ENCODE data around the gene INPP5D.

The INPP5D gene

DNA sequence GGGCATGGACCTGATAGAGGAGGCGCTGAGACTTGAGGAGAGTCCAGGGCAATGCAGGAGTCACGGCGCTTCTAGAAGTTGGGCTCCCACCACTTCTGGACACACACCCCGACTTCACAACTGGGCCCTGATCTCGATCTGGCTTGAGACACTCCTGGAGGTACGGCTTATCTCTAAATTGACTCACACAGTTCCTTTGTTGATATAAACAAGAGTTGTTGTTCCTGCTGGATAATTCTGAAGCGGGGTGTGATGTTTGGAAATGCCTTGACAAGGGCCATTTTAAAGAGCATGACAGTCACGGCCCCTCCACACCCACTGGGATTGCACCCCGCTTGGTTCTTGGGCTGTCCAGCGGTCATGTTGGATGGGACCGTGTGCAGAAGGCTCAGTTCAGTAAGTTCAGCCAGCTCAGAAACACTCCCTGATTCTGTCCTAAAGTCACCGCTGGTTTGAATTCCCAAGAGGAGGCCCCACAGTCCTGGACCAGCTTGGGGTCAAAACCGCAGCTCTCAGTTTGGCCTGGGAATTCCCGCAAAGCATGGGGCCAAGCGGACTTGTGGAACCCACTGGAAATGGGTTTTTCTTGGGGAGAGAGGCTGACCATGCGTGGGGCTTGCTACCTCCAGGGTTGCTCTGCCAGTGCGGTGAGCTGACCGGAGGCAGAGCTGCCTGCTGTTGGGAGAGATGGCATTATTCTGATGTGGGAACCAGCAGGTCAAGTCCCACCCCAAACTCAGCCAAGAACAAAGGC, 37.0 kb upstream of the INPP5D start:
- H3K4me3 ChIP-seq (ENCODE audit: control insufficient read depth, low read depth, low read length) = no peak overlapping the region
- TF ChIP-seq, protein P1, sequence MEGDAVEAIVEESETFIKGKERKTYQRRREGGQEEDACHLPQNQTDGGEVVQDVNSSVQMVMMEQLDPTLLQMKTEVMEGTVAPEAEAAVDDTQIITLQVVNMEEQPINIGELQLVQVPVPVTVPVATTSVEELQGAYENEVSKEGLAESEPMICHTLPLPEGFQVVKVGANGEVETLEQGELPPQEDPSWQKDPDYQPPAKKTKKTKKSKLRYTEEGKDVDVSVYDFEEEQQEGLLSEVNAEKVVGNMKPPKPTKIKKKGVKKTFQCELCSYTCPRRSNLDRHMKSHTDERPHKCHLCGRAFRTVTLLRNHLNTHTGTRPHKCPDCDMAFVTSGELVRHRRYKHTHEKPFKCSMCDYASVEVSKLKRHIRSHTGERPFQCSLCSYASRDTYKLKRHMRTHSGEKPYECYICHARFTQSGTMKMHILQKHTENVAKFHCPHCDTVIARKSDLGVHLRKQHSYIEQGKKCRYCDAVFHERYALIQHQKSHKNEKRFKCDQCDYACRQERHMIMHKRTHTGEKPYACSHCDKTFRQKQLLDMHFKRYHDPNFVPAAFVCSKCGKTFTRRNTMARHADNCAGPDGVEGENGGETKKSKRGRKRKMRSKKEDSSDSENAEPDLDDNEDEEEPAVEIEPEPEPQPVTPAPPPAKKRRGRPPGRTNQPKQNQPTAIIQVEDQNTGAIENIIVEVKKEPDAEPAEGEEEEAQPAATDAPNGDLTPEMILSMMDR (IDR thresholded peaks at IDR 0.05; ENCODE audit: control insufficient read depth, insufficient read depth, low read depth, low read length, missing control alignments) = no peak
- DNase-seq (ENCODE audit: low read depth) = no peak

DNA sequence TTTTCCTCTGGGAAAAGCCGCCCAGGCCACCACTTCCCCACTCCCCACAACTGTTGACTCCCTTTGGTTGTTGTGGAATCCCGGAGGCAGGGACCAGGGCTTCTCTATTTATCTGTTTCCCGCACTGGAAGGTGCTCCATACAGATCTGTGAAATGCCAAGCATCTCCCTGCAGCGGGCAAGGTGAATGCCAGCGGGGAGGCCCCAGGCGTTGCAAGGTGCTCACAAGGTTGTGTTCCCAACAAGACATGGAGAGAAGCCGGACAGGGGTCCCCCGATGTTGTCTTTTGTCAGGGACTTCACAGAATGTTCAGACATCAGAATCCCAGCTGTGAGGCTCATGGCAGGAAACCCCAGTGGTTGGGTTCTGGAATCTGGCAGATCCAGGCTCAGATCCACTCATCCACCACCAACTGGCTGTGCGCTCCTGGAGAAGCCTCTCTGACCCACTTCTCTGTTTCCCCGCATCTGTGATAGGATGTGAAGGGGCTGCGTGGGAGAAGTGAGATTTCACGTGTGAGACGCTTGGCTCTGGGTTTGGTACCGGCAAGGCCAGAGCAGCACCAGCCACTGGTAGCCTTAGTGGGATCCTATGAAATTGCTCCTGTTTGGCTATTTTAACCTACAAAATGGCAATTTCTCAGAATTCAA, 36.3 kb upstream of the INPP5D start:
- no peak for DNase-seq (ENCODE audit: low read depth)
- no peak overlapping the region for H3K4me3 ChIP-seq (ENCODE audit: control insufficient read depth, low read depth, low read length)
- TF ChIP-seq, protein P1 (IDR thresholded peaks at IDR 0.05; ENCODE audit: control insufficient read depth, insufficient read depth, low read depth, low read length, missing control alignments) = no peak

DNA sequence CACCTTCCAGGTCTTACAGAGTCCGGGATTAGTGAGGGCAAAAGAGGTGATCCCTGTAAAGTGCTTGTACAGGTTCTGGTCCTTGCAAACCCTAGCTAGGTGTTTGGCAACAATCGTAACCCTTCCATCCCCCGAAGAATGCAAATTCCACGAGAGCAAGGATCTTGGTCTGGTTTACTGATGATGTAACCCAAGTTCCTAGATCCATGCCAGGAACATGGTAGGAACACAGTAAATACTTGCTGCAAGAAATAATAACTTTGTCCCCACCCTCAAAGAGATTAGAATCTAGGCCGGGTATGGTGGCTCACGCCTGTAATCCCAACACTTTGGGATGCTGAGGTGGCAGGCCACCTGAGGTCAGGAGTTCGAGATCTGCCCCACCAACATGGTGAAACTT, 34.4 kb upstream of the INPP5D start:
- H3K4me3 ChIP-seq (ENCODE audit: control insufficient read depth, low read depth, low read length) = no peak overlapping the region
- DNase-seq (ENCODE audit: low read depth) = no peak
- TF ChIP-seq, protein P1 (IDR thresholded peaks at IDR 0.05; ENCODE audit: control insufficient read depth, insufficient read depth, low read depth, low read length, missing control alignments) = no peak

DNA sequence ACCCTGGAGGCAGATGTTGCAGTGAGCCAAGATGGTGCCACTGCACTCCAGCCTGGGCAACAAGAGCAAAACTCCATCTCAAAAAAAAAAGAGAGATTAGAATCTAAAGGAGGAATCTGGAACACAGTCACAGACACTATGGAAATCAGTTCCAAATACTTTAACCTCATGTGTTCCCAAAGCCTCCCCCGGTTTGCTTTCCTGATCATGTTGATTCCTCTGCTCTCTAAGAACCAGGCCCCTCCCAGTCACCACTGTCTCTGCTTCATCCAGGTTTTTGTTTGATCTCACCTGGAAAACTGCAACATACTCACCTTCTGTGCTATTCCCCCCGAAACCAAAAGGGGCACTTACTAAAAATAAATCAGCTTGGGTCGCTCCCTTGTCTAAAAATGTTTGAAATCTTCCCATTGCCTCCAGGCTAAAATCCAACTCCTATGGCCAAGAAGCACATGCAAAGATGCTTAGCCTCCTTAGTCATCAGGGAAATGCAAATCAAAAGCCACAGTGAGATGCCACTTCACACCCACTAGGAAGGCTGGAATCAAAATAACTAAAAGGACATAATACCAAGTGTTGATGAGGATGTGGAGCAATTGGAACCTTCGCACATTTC, 33.8 kb upstream of the INPP5D start:
- peak; percentile 46 for DNase-seq (ENCODE audit: low read depth)
- no peak overlapping the region for H3K4me3 ChIP-seq (ENCODE audit: control insufficient read depth, low read depth, low read length)
- TF ChIP-seq, protein P1 (IDR thresholded peaks at IDR 0.05; ENCODE audit: control insufficient read depth, insufficient read depth, low read depth, low read length, missing control alignments) = no peak

DNA sequence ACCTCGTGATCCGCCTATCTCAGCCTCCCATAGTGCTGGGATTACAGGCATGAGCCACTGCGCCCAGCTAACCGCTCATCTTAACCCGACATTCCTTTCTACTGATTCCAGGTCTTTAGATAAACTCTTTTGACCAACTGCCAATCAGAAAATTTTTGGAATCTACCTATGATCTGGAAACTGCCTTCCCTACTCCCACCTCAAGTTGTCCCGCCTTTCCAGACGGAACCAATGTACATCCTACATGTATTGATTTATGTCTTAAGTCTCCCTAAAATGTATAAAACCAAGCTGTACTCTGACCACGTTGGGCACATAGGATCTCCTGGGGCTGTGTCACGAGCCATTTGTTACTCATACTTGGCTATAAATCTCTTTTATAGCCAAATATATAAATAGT, 30.8 kb upstream of the INPP5D start:
- DNase-seq (ENCODE audit: low read depth) = peak; percentile 21
- no peak overlapping the region for H3K4me3 ChIP-seq (ENCODE audit: control insufficient read depth, low read depth, low read length)
- TF ChIP-seq, protein P1 (IDR thresholded peaks at IDR 0.05; ENCODE audit: control insufficient read depth, insufficient read depth, low read depth, low read length, missing control alignments) = no peak

DNA sequence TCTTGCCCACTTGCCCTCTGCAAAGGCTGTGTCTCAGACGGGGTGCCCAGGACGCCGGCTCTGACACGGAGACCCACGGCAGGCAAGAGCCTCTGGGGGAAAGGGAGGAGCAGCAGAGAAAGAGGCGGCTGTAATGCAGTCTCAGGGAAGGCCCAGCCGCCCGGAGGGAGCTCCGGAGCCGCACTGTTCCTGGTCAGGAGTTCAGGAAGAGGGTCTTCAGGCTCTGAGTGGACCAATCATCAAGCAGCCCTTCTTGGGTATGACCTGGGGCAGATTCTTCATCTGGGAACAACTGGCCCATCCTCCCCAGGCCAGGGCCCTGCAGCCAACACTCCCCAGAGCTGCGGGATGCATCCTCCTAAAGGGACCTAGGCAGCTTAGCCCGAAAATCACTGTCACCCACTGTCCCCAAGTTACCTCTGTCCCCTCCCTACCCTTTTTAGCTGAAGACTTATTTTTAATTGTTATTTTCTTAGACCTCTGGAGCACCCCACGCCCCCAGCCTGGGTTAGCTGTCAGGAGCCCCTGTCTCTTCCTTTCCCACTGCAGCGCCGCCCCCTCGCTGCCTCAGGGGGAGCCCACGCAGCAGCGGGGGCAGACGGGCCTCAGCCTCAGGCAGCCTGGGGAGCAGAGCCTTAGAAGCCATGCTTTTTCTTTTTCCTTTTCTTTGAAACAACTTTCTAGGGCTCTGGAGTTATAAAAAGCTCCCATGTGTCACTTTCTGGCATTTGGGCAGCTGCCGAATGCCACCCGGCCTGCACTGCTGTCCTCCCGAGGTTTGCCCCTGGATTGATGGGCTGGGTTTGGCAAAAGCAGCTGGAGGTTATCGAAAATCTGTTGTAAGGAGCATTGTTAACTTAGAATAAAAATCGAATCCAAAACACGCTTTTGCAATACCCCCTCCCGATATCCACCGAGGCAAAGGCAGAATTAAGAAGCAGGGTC, 28.3 kb upstream of the INPP5D start:
- DNase-seq (ENCODE audit: low read depth) = no peak
- H3K4me3 ChIP-seq (ENCODE audit: control insufficient read depth, low read depth, low read length) = no peak overlapping the region
- TF ChIP-seq, protein P1 (IDR thresholded peaks at IDR 0.05; ENCODE audit: control insufficient read depth, insufficient read depth, low read depth, low read length, missing control alignments) = no peak

Data from AG09309 (cell line).